Fibroblast of skin of left biceps (primary cell): ENCODE measurements around the gene TDRKH.

Experiments used
- DNase-seq, 2 experiments: peaks; one replicate each; pipeline ENCODE4 v3.0.0-alpha.2; 2013; ENCODE audit warnings: low read depth in 2 of 2

TDRKH gene

GRCh38 chr1:151822404-151822803 is 32.1 kb upstream of the TDRKH start:
- DNase-seq = no peak

- no peak for DNase-seq
Measured at GRCh38 chr1:151820940-151821339, 30.6 kb upstream of the TDRKH start.

GRCh38 chr1:151819976-151820623 is 29.8 kb upstream of the TDRKH start:
- no peak for DNase-seq

- DNase-seq = no peak
Measured at GRCh38 chr1:151819227-151819835, 29.0 kb upstream of the TDRKH start.

GRCh38 chr1:151817353-151817730 is 27.0 kb upstream of the TDRKH start:
- DNase-seq = no peak

GRCh38 chr1:151816548-151817352 is 26.4 kb upstream of the TDRKH start:
- DNase-seq = no peak

GRCh38 chr1:151815716-151816327 is 25.5 kb upstream of the TDRKH start:
- no peak for DNase-seq

- DNase-seq = no peak
Measured at GRCh38 chr1:151814971-151815545, 24.8 kb upstream of the TDRKH start.

GRCh38 chr1:151814426-151814825 is 24.1 kb upstream of the TDRKH start:
- no peak for DNase-seq

GRCh38 chr1:151813271-151813977 is 23.1 kb upstream of the TDRKH start:
- DNase-seq = no peak

- DNase-seq = peak in 1 of 2 experiments; percentile 10
Measured at GRCh38 chr1:151811181-151811580, 20.9 kb upstream of the TDRKH start.

- DNase-seq = no peak
Measured at GRCh38 chr1:151809985-151810556, 19.8 kb upstream of the TDRKH start.

- DNase-seq = no peak
Measured at GRCh38 chr1:151809290-151809984, 19.1 kb upstream of the TDRKH start.

GRCh38 chr1:151807766-151808165 is 17.5 kb upstream of the TDRKH start:
- no peak for DNase-seq

GRCh38 chr1:151807131-151807530 is 16.8 kb upstream of the TDRKH start:
- DNase-seq = no peak

- no peak for DNase-seq
Measured at GRCh38 chr1:151806170-151806569, 15.9 kb upstream of the TDRKH start.

GRCh38 chr1:151805066-151805820 is 14.9 kb upstream of the TDRKH start, which contains the start of gene LINGO4:
LINGO4 (minus strand) TSS chr1:151805419; CDS start chr1:151802704, 2,715 bp downstream.
- DNase-seq = no peak

- DNase-seq = no peak
Measured at GRCh38 chr1:151803915-151804314, 13.6 kb upstream of the TDRKH start.

- DNase-seq = no peak
Measured at GRCh38 chr1:151803164-151803563, 12.9 kb upstream of the TDRKH start.

GRCh38 chr1:151802372-151802771 is 12.1 kb upstream of the TDRKH start:
- no peak for DNase-seq
